IMR-90 (cell line): ENCODE results near the gene FAM193B. TPM values are rescaled to one million over a fixed set of nuclear protein-coding genes. Genes with fewer than 3 reads are reported as not detected.

ENCODE experiments used
- ATAC-seq: fragments of 200-7000 bp; cut with Tn5 transposase; 2 replicates; pipeline ENCODE4 v1.9.1; 2020; ENCODE audit warnings: low read depth, mild to moderate bottlenecking, moderate library complexity
- BruUV-seq: library from RNA; stranded (reverse); fragments of 400-500 nt; replicated peaks from 2 replicates; lab custom pipeline; 2021; lab: Mats Ljungman, UMichigan
- CTCF ChIA-PET: fragments of 300-600 bp; formaldehyde crosslinking; extraction: SDS; loops from one replicate; lab custom pipeline; 2021; ENCODE audit warnings: antibody characterized with exemption; lab: Yijun Ruan, JAX
- POLR2A ChIA-PET: fragments of 300-600 bp; sonication (Branson Sonifier 250); formaldehyde crosslinking; loops from one replicate; lab custom pipeline; 2022; ENCODE audit warnings: antibody characterized with exemption; ENCODE audit not compliant: unreplicated experiment; lab: Charles Lee
- DNase-seq: peaks from one replicate; pipeline ENCODE4 v3.0.0; 2013
- H2AFZ ChIP-seq: replicated peaks from 2 replicates; pipeline ENCODE3; 2013; ENCODE audit warnings: low read length, mild to moderate bottlenecking; ENCODE audit not compliant: poor library complexity
- H2AK5ac ChIP-seq: 2 replicates; pipeline ENCODE4 v1.6.1; 2013; ENCODE audit warnings: low read depth, low read length, inconsistent platforms
- H2AK9ac ChIP-seq: replicated peaks from 2 replicates; pipeline ENCODE3; 2013; ENCODE audit warnings: mild to moderate bottlenecking, low read depth, low read length, moderate library complexity; ENCODE audit not compliant: poor library complexity
- H2BK120ac ChIP-seq: 2 replicates; pipeline ENCODE4 v1.6.1; 2013; ENCODE audit warnings: low read depth, low read length, inconsistent platforms
- H2BK15ac ChIP-seq: 3 replicates; pipeline ENCODE4 v1.6.1; 2013; ENCODE audit warnings: low read depth, low read length, inconsistent platforms
- H2BK20ac ChIP-seq: 2 replicates; pipeline ENCODE4 v1.6.1; 2013; ENCODE audit warnings: low read depth, mild to moderate bottlenecking, inconsistent platforms, low read length, moderate library complexity
- H2BK5ac ChIP-seq: 2 replicates; pipeline ENCODE4 v1.6.1; 2013; ENCODE audit warnings: mild to moderate bottlenecking, low read depth, low read length, inconsistent platforms; ENCODE audit not compliant: poor library complexity, severe bottlenecking
- H3K14ac ChIP-seq: replicated peaks from 2 replicates; pipeline ENCODE4 v1.6.1; 2013; ENCODE audit warnings: low read depth, low read length, inconsistent platforms
- H3K18ac ChIP-seq: 2 replicates; pipeline ENCODE4 v1.6.1; 2013; ENCODE audit warnings: low read depth, low read length, control low read depth
- H3K23ac ChIP-seq: 2 replicates; pipeline ENCODE4 v1.6.1; 2013; ENCODE audit warnings: low read depth, low read length, inconsistent platforms
- H3K27ac ChIP-seq: 2 replicates; pipeline ENCODE4 v1.5.1; 2013; ENCODE audit warnings: mild to moderate bottlenecking, control low read depth, low read length; ENCODE audit not compliant: insufficient read depth
- H3K27me3 ChIP-seq: 2 replicates; pipeline ENCODE4 v1.6.1; 2013; ENCODE audit warnings: low read length; ENCODE audit not compliant: control insufficient read depth, insufficient read depth
- H3K36me3 ChIP-seq: 2 replicates; pipeline ENCODE4 v1.6.1; 2013; ENCODE audit warnings: low read length, mixed read lengths; ENCODE audit not compliant: control insufficient read depth, insufficient read depth
- H3K4ac ChIP-seq: 2 replicates; pipeline ENCODE4 v1.6.1; 2013; ENCODE audit warnings: low read depth, low read length, inconsistent platforms
- H3K4me1 ChIP-seq: 2 replicates; pipeline ENCODE4 v1.6.1; 2013; ENCODE audit warnings: low read length, mixed read lengths; ENCODE audit not compliant: control insufficient read depth, insufficient read depth
- H3K4me2 ChIP-seq: 2 replicates; pipeline ENCODE4 v1.6.1; 2013; ENCODE audit warnings: low read depth, mild to moderate bottlenecking, control low read depth, low read length, moderate library complexity
- H3K4me3 ChIP-seq: 2 replicates; pipeline ENCODE4 v1.5.1; 2013; ENCODE audit warnings: low read depth, mild to moderate bottlenecking, control low read depth, low read length, moderate library complexity; ENCODE audit not compliant: insufficient read depth
- H3K56ac ChIP-seq: 2 replicates; pipeline ENCODE4 v1.6.1; 2013; ENCODE audit warnings: low read length, inconsistent platforms; ENCODE audit not compliant: insufficient read depth; ENCODE audit errors: extremely low read depth
- H3K79me1 ChIP-seq, 2 experiments: 2 replicates each; pipeline ENCODE4 v1.6.1; 2013; ENCODE audit warnings: low read length in 2 of 2, inconsistent platforms in 1 of 2, low read depth in 1 of 2
- H3K9ac ChIP-seq: 2 replicates; pipeline ENCODE4 v1.6.1; 2013; ENCODE audit warnings: low read depth, low read length, control low read depth
- H3K9me1 ChIP-seq: 2 replicates; pipeline ENCODE4 v1.6.1; 2013; ENCODE audit warnings: low read length, inconsistent platforms; ENCODE audit not compliant: insufficient read depth
- H3K9me3 ChIP-seq: 2 replicates; pipeline ENCODE4 v1.6.1; 2013; ENCODE audit warnings: low read length; ENCODE audit not compliant: control insufficient read depth, insufficient read depth
- H4K20me1 ChIP-seq: 2 replicates; pipeline ENCODE4 v1.6.1; 2013; ENCODE audit warnings: low read length, inconsistent platforms; ENCODE audit not compliant: insufficient read depth
- H4K5ac ChIP-seq: 2 replicates; pipeline ENCODE4 v1.6.1; 2013; ENCODE audit warnings: mild to moderate bottlenecking, low read depth, low read length, control low read depth
- H4K8ac ChIP-seq, 2 experiments: 2 replicates each; pipeline ENCODE4 v1.6.1; 2013; ENCODE audit warnings: low read depth in 2 of 2, low read length in 2 of 2, control low read depth in 1 of 2, inconsistent platforms in 1 of 2
- H4K91ac ChIP-seq: 2 replicates; pipeline ENCODE4 v1.6.1; 2013; ENCODE audit warnings: low read depth, low read length, inconsistent platforms; ENCODE audit not compliant: insufficient read depth
- FOS ChIP-seq: fragments of 150-350 bp; IDR thresholded peaks from 2 replicates; pipeline ENCODE4 v1.6.1; 2016; ENCODE audit warnings: low read depth, low read length
- MAZ ChIP-seq: IDR thresholded peaks from 2 replicates; pipeline ENCODE4 v1.6.1; 2012; ENCODE audit warnings: low read depth, mild to moderate bottlenecking, low read length, improper control_type of control experiment, moderate library complexity, borderline replicate concordance
- POLR2A ChIP-seq: IDR thresholded peaks from 2 replicates; pipeline ENCODE4 v1.6.1; 2012; ENCODE audit warnings: mild to moderate bottlenecking, low read depth, low read length
- RAD21 ChIP-seq: IDR thresholded peaks from 2 replicates; pipeline ENCODE4 v1.6.1; 2012; ENCODE audit warnings: low read length, improper control_type of control experiment
- RCOR1 ChIP-seq: IDR thresholded peaks from 2 replicates; pipeline ENCODE4 v1.6.1; 2012; ENCODE audit warnings: mild to moderate bottlenecking, low read length, improper control_type of control experiment; ENCODE audit not compliant: insufficient replicate concordance
- SMC3 ChIP-seq: fragments of 150-350 bp; IDR thresholded peaks from 2 replicates; pipeline ENCODE4 v1.6.1; 2016; ENCODE audit warnings: low read depth, mild to moderate bottlenecking, antibody characterized with exemption, low read length, moderate library complexity
- WGBS, 2 experiments: methylation state at CpG; one replicate each; pipeline versions ENCODE4 v1.1.5 to v1.1.7; 2013; ENCODE audit warnings: missing lambda C conversion rate in 2 of 2; ENCODE audit not compliant: insufficient read length in 1 of 2; ENCODE audit errors: extremely low coverage in 2 of 2; 5-methylcytosine and 5-hydroxymethylcytosine counted together
- dilution Hi-C: fragments of 300-500 bp; cut with HindIII; formaldehyde crosslinking; loops from one replicate; pipeline ENCODE4 v1.14.3; 2018; ENCODE audit warnings: low sequenced_read_pairs; ENCODE audit not compliant: unreplicated experiment
- in situ Hi-C: fragments of 300-500 bp; cut with MboI; formaldehyde crosslinking; loops from 3 replicates; pipeline ENCODE4 v1.14.3; 2019; ENCODE audit warnings: low sequenced_read_pairs, inconsistent platforms, mixed read lengths
- intact Hi-C: fragments of 100-400 bp; cut with micrococcal nuclease; formaldehyde crosslinking; loops from 2 replicates; pipeline ENCODE4 v1.10.0; 2022
- polyA plus RNA-seq, 3 experiments: library from polyadenylated mRNA; depleted of rRNA; stranded (reverse); fragments of >200 nt; gene quantifications; 2 replicates each; pipeline ENCODE4 v1.2.3, GENCODE V29; 2012; ENCODE audit warnings: low replicate concordance in 1 of 3
- total RNA-seq: library from RNA; depleted of rRNA; stranded (reverse); fragments of >200 nt; gene quantifications from 2 replicates; pipeline ENCODE4 v1.2.3, GENCODE V29; 2012
- TF ChIP-seq, protein P1 (sequence below): conservative IDR thresholded peaks from 2 replicates; pipeline ENCODE4 v1.5.1; 2012; ENCODE audit warnings: mild to moderate bottlenecking, low read depth, low read length, improper control_type of control experiment
- TF ChIP-seq, protein P2 (sequence below): fragments of 150-350 bp; IDR thresholded peaks from 2 replicates; pipeline ENCODE4 v1.6.1; 2017; ENCODE audit warnings: mild to moderate bottlenecking, antibody characterized with exemption, low read length, low read depth

FAM193B gene
- total and polyA plus RNA-seq, 2 of the 4 experiments (the other 2 are of a cell fraction) = 9.5 to 52.2 TPM

DNA sequence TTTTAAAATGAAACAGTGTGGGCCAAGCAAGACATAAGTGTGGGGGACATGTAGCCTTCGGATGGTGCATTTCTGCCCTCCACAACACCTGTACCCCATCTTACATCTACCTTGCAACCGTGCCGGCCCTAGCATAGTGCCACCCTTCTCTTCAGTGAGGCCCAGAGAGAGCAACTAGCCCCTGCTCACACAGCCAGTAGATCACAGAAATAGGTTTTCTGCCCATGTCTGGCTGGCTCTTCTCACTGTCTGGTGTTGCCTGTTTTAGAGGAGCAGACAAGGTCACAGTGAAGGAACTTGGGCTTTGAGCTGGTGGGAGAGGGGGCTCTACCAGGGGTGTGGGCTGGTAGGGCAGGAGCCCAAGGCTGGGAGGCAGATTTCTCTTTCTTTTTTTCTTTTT, 68.1 kb downstream of the FAM193B start:
- peaks cover 89% of the 10 kb centered on the region for H3K36me3 ChIP-seq

More for the DNA sequence above, 68.1 kb downstream of the FAM193B start:
- Histone ChIP-seq H3K4me2 (no peak overlapping the region), H2BK20ac (no peak overlapping the region), H3K4me1 (peaks cover 13% of the 10 kb centered on the region; the same call in 1 of the 2 replicates), H3K79me1 (peaks cover 47 to 89% of the 10 kb centered on the region in 2 experiments), H4K5ac (no peak overlapping the region), H2AK5ac (no peak overlapping the region), H2AFZ (no peak overlapping the region), H3K56ac (no peak overlapping the region), H3K27me3 (no peaks in the 10 kb centered on the region), H3K9me1 (peaks cover 21% of the 10 kb centered on the region; the same call in 1 of the 2 replicates), H3K4me3 (no peak overlapping the region), H3K23ac (peak overlapping the region; percentile 75; the same call in 1 of the 2 replicates), H4K91ac (no peak overlapping the region), H3K18ac (no peak overlapping the region), H2BK120ac (no peak overlapping the region), H3K9ac (no peak overlapping the region), H4K8ac (no peak overlapping the region), H3K14ac (no peak overlapping the region), H3K27ac (no peak overlapping the region; the same call in 1 of the 2 replicates), H3K9me3 (no peaks in the 10 kb centered on the region), H4K20me1 (peaks cover 96% of the 10 kb centered on the region), H2BK15ac (no peak overlapping the region), H2BK5ac (no peak overlapping the region), H2AK9ac (peak overlapping the region; percentile 48), H3K4ac (no peak overlapping the region)
- no peak for DNase-seq
- no CpG with 5 or more reads among the region's 3 CpGs for WGBS, 2 experiments
- ChIA-PET CTCF (no interaction called here), POLR2A (no interaction called here)
- no TSS peak for BruUV-seq
- no peak for ATAC-seq
- in situ Hi-C loops (no loop called here), intact Hi-C loops (no loop called here), dilution Hi-C loops (no loop called here)
- TF ChIP-seq, protein P1, sequence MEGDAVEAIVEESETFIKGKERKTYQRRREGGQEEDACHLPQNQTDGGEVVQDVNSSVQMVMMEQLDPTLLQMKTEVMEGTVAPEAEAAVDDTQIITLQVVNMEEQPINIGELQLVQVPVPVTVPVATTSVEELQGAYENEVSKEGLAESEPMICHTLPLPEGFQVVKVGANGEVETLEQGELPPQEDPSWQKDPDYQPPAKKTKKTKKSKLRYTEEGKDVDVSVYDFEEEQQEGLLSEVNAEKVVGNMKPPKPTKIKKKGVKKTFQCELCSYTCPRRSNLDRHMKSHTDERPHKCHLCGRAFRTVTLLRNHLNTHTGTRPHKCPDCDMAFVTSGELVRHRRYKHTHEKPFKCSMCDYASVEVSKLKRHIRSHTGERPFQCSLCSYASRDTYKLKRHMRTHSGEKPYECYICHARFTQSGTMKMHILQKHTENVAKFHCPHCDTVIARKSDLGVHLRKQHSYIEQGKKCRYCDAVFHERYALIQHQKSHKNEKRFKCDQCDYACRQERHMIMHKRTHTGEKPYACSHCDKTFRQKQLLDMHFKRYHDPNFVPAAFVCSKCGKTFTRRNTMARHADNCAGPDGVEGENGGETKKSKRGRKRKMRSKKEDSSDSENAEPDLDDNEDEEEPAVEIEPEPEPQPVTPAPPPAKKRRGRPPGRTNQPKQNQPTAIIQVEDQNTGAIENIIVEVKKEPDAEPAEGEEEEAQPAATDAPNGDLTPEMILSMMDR = no peak
- no peak for TF ChIP-seq MAZ
- no peak for TF ChIP-seq POLR2A
- no peak for TF ChIP-seq SMC3
- TF ChIP-seq RCOR1 = no peak
- TF ChIP-seq, protein P2, sequence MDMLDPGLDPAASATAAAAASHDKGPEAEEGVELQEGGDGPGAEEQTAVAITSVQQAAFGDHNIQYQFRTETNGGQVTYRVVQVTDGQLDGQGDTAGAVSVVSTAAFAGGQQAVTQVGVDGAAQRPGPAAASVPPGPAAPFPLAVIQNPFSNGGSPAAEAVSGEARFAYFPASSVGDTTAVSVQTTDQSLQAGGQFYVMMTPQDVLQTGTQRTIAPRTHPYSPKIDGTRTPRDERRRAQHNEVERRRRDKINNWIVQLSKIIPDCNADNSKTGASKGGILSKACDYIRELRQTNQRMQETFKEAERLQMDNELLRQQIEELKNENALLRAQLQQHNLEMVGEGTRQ = no peak
- no peak for TF ChIP-seq RAD21
- no peak for TF ChIP-seq FOS
